NCI-H2171 (cell line): ENCODE measurements around the gene CAMSAP1.

Experiments
- DNase-seq: peaks from one replicate; lab custom pipeline; 2025; lab: John Stamatoyannopoulos, UW

CAMSAP1 gene

DNA sequence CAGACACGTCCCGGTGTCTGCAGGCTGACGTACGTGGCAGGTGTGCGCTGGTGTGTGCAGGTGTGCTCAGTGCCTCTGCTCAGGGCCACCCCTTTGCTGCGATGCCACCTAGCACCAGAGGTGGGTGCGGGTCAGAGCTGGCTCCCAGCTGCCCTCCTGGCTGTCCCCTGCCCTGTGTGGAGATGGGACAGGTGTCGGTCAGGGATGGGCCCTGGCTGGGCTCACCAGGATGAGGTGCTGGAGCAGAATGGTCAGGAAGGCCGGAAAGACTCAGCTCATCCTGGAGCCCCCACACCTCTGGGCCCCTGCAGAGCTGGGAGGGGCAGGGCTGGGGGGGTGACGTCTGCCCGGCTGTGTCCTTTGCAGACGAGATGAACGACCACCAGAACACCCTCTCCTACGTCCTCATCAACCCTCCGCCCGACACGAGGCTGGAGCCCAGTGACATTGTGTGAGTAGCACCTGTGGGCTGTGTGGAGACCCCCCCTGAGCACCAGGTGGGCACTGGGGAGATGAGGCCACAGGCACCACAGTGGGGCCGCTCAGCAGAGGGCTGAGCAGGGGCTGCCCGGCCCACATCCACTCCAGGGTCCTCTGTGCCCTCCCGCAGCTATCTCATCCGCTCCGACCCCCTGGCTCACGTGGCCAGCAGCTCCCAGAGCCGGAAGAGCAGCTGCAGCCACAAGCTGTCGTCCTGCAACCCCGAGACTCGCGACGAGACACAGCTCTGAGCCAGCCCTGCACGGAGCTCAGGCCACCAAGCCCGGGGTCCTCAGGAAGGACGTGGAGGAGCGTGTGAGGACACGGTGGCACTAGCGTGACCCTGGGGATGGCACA lies 115.7 kb downstream of the CAMSAP1 start:
- DNase-seq: no peak

- no peak for DNase-seq
These were observed 116.5 kb downstream of the CAMSAP1 start for GRCh38 chr9:135790850-135791249.

GRCh38 chr9:135790356-135790755 lies 117.0 kb downstream of the CAMSAP1 start:
- DNase-seq: no peak

- no peak for DNase-seq
These were observed 117.5 kb downstream of the CAMSAP1 start for GRCh38 chr9:135789838-135790291.

GRCh38 chr9:135788576-135789300 lies 118.6 kb downstream of the CAMSAP1 start:
- no peak for DNase-seq

DNA sequence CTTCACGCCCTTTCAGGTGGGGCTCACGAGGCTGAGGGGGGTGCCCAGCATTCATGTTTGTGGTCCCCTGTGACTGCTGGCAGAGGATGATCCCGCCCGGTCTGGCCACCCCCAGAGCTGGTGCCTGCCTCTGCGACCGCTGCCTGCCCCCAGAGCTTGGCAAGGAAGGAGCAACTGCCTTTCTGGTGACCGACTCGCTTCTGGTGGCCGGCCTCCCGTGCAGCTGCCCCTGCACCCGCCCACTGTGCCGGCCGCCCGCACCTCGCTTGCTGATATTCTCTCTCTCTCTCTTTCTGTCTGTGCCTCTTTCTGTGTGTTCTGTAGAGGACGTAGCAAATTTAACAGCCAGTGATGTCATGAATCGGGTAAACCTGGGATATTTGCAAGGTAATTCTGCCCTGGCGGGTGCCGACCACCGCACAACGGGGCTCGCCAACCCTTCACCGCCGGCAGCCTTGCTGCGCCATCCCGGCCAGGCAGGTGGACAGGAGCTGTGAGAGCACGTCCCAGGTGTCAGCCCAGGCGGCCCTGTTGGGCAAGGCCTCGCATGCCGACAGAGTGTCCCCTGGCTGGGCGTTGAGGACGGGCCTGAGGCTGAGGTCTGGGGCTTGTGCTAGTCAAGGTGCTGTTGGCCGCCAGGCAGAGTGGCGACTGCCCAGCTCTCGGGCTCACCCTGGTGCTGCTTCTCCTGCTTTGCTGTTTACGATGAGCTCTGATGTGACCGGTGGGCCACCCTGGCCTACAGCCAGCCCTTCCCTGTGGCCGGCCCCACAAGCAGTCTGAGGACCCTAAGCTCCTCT lies 119.4 kb downstream of the CAMSAP1 start:
- DNase-seq: no peak

DNA sequence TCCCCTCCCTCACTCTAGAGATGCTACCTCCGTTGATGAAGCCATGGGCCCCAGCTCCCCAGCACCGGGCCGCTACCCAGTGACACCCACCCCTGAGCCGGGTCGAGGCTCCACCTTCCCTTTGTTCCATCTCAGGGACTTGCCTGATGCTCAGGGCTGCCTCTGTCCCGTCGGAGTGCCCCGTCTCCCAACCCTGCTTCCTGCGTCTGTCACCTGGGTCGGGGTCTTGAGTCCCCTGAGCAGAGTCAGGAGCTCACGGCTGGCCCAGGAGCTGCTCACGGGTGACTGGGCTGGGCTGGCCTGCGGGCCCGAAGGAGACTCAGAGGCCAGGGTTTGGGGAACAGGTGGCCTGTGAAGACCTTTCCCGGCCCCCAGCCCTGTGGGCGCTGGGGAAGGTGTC lies 120.0 kb downstream of the CAMSAP1 start:
- DNase-seq: no peak

- no peak for DNase-seq
These were observed 121.1 kb downstream of the CAMSAP1 start for GRCh38 chr9:135786146-135786690.

GRCh38 chr9:135785013-135785575 lies 122.3 kb downstream of the CAMSAP1 start:
- no peak for DNase-seq

- DNase-seq: no peak
These were observed 123.7 kb downstream of the CAMSAP1 start for GRCh38 chr9:135783540-135784245.

- no peak for DNase-seq
These were observed 124.4 kb downstream of the CAMSAP1 start for GRCh38 chr9:135782946-135783345.

DNA sequence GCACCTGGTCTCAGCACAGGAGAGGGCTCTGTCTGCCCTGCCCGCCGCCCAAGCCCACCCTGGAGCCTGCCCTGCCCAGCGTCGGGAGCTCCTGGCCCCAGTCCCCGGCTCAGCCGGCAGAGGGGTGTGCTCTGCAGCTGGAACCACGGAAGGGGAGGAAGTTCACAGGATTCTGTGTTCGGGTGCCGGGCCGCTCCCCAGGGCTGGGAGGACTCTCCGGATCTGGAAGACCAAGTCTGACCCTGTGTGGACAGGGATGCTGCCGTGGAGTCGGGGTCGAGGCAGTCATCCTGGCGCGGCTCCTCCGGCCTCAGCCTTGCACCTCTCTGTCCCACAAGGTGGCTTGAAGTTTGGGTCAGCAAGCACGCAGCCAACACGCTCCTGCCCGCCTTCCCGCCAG lies 126.7 kb downstream of the CAMSAP1 start:
- DNase-seq: no peak

- DNase-seq: no peak
These were observed 127.3 kb downstream of the CAMSAP1 start for GRCh38 chr9:135780086-135780485.

DNA sequence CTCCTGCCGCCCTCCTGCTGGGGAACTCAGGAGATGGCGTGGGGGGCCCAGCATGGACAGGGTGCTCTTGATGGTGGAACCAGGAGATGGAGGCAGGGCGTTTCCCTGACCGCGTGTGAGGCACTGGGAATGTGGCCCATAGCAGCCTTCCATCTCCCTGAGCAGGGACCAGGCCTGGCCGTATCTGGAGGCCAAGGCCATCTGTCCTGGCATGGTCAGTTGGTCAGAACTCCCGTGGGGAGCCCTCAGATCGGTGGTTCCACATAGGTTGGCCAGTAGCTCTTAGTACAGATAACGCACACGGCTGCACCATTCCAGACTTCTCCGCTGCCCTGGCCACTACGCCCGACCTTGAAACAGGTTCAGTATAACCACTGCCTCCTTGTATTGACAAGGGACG lies 127.8 kb downstream of the CAMSAP1 start:
- DNase-seq: no peak

GRCh38 chr9:135778421-135778820 lies 128.9 kb downstream of the CAMSAP1 start:
- no peak for DNase-seq

- DNase-seq: no peak
These were observed 129.6 kb downstream of the CAMSAP1 start for GRCh38 chr9:135777623-135778177.

DNA sequence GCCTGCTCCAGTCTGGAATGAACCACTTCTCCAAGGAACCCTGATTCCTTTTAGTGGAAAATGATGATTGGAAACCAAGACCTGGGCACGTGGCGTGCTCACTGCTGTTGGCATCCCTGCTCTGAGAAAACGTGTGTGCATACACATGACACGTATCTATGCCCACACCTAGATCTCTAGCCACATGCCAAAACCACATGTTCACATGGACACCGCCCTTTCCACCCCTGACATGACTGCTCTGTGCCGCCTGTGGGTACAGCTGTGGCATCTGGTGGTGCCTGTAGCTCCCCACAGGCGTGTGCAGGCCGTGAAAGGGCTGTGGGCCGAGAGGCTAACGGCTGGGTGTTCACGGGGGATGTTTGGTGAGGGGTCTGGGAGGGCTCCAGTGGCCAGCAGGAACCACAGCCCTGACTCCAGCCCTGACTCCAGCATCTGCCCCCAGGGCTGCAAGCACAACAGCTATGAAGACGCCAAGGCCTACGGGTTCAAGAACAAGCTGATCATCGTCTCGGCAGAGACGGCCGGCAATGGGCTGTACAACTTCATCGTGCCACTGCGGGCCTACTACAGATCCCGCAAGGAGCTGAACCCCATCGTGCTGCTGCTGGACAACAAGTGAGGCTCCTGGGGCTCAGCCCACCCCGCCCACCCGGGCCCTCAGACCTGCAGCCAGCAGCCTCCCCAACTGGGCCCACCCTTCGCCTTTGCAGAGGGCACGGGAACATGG lies 130.3 kb downstream of the CAMSAP1 start:
- no peak for DNase-seq

- DNase-seq: no peak
These were observed 131.4 kb downstream of the CAMSAP1 start for GRCh38 chr9:135775911-135776310.

DNA sequence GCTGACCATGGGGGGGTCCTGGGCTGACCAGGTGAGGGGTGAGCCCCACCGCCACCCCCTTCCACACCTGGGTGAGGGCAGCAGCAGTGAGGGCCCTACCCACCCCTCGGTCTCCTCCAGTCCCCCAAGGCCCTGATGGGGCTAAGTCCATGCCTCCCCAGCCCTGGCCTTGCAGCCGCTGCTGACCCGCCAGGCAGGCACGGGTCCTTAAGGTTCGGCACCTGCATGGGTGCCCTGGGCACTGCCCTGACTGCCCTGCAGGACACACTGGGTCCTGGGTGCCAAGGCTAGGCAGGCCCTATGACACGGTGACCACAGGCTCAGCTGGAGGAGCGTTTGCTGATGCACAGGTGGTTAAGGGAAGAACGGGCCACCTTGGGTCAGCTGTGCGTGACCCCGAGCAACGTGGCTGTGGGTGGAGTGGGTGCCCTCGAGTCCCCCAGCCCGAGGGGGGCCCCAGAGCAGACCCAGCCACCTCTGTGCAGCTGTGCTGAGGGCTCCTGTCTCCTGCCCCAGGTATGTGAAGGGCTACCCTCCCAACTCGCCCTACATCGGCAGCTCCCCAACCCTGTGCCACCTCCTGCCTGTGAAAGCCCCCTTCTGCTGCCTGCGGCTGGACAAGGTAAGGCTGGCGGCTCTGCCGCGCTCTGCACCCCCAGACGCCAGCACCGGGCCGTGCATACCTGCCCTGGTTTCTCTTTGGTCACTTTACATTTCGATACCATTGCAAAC lies 132.4 kb downstream of the CAMSAP1 start:
- DNase-seq: no peak
